ENCODE data around the gene UGT1A9.

DNA sequence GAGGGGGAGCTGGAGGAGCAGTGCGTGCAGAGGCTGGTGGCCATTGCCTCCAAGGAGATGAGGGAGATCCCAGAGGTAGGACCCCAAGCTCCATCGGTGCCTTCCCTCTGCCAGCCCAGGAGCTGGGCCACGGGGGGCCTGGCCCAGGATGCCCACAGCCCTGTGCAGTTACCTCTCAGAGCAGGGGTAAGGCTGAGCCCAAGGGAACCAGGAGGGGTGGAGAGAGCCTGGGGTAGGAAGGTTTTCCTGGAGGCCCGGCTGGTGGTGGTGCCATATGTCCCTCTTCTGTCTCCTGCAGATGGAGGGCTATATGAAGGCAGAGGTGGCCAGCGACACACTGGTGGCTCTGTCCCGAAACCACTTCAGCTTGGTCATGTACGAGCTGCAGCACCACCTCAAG, 117.9 kb downstream of the UGT1A9 start:
- no peak for TF ChIP-seq EZH2 (IDR thresholded peaks at IDR 0.05; ENCODE audit: insufficient read depth, poor library complexity, severe bottlenecking)
- TF ChIP-seq EZH2phosphoT487 (IDR thresholded peaks at IDR 0.05; ENCODE audit: insufficient read depth, low read depth): no peak
